SK-N-SH treated with all-trans-retinoic acid at 6 μM for 48 hours (cell line): ENCODE results near the gene PERM1.

Experiments
- BACH2 ChIP-seq: fragments of 250-450 bp; sonication (Bioruptor Pico); IDR thresholded peaks from 2 replicates; pipeline ENCODE4 v1.9.0; 2021; ENCODE audit warnings: mild to moderate bottlenecking, borderline replicate concordance
- CSDC2 ChIP-seq: fragments of 250-450 bp; sonication (Bioruptor Pico); IDR thresholded peaks from 2 replicates; pipeline ENCODE4 v1.5.0; 2020; ENCODE audit warnings: mild to moderate bottlenecking, moderate library complexity
- OSR1 ChIP-seq: fragments of 250-450 bp; sonication (Bioruptor Pico); IDR thresholded peaks from 2 replicates; pipeline ENCODE4 v1.8.0; 2022; ENCODE audit warnings: moderate library complexity, mild to moderate bottlenecking, inconsistent platforms
- POU6F1 ChIP-seq: fragments of 250-450 bp; sonication (Bioruptor Pico); IDR thresholded peaks from 2 replicates; pipeline ENCODE4 v1.8.0; 2021; ENCODE audit warnings: low read depth, mild to moderate bottlenecking, moderate library complexity, borderline replicate concordance
- PPARA ChIP-seq: fragments of 250-450 bp; sonication (Bioruptor Pico); IDR thresholded peaks from 2 replicates; pipeline ENCODE4 v1.5.0; 2020; ENCODE audit warnings: mild to moderate bottlenecking, borderline replicate concordance
- RARB ChIP-seq: fragments of 250-450 bp; sonication (Bioruptor Pico); IDR thresholded peaks from 2 replicates; pipeline ENCODE4 v1.8.0; 2021; ENCODE audit warnings: mild to moderate bottlenecking, moderate library complexity
- SNAI2 ChIP-seq: fragments of 250-450 bp; sonication (Bioruptor Pico); IDR thresholded peaks from 2 replicates; pipeline ENCODE4 v1.5.0; 2020; ENCODE audit warnings: mild to moderate bottlenecking, moderate library complexity
- TOX ChIP-seq: fragments of 250-450 bp; sonication (Bioruptor Pico); IDR thresholded peaks from 2 replicates; pipeline ENCODE4 v1.8.0; 2021; ENCODE audit warnings: mild to moderate bottlenecking, moderate library complexity, borderline replicate concordance
- ZFP3 ChIP-seq: fragments of 250-450 bp; sonication (Bioruptor Pico); IDR thresholded peaks from 2 replicates; pipeline ENCODE4 v1.5.0; 2020; ENCODE audit warnings: mild to moderate bottlenecking, moderate library complexity
- ZNF70 ChIP-seq: fragments of 450-650 bp; formaldehyde crosslinking; IDR thresholded peaks from 2 replicates; pipeline ENCODE4 v1.5.0; 2020; ENCODE audit warnings: mild to moderate bottlenecking, moderate library complexity

DNA sequence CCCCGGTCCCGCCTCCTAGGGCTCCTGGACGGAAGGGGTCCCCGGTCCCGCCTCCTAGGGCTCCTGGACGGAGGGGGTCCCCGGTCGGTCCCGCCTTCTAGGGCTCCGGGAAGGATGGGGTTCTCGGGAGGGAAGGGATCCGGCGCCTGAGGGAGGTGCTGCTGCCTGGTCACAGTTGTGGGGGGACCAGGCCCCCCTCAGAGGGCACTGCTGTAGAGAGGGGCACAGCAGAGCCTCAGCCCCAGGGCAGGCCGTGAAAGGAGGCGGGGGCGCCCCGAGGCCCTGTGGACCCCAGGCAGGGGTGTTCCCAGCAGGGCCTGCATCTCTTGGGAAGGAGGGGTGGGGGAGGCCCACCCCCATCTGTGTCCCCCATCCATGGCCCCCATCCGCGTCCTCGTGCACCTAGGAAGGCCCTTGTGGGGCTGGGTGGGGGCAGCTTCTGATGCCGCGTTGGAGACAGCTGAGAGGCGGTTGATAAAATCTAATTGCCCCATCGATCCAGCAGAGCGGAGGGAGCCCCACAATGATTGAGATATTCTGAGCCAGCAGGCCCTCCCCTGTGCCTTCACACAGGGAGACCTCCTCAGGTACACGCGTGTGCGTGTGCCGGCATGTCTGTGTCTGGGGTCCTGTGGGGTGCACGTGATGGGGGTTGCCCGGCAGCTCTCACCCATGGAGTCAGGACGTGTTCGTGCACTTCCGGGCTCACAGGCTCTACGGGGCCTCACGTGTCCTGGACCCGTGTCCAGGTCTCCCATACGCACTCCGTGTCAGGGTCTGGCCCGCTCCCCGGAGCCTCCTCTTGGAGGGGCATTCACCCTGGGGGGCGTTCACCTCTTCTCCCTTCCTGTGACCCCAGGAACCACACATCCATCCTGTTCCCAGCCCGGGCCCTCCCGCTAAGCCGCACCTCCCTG, 45.3 kb downstream of the PERM1 start:
- TF ChIP-seq OSR1 (CRISPR knock-in tag) (no peak), POU6F1 (CRISPR knock-in tag) (no peak), BACH2 (CRISPR knock-in tag) (no peak), CSDC2 (CRISPR knock-in tag) (no peak), PPARA (no peak), RARB (no peak), TOX (CRISPR knock-in tag) (no peak), ZNF70 (CRISPR knock-in tag) (no peak), SNAI2 (CRISPR knock-in tag) (no peak), ZFP3 (CRISPR knock-in tag) (no peak)
